Type B pancreatic cell (in vitro differentiated cells): ENCODE results near the gene GET3. TPM values are rescaled to one million over a fixed set of nuclear protein-coding genes. Genes with fewer than 3 reads are reported as not detected.
A peak's percentile ranks its signal among the peaks of the same experiment; 100 is the strongest.

Experiments used
- DNase-seq: peaks from one replicate; pipeline ENCODE4 v3.0.0; 2021; ENCODE audit warnings: mixed read lengths; ENCODE audit not compliant: unreplicated experiment; ENCODE audit errors: extremely low spot score
- H3K27ac Mint-ChIP-seq: 2 replicates; pipeline ENCODE4 v1.8.0; 2021; ENCODE audit warnings: mild to moderate bottlenecking, mixed read lengths
- H3K27me3 Mint-ChIP-seq: 2 replicates; pipeline ENCODE4 v1.8.0; 2021; ENCODE audit warnings: mixed read lengths
- H3K36me3 Mint-ChIP-seq: 2 replicates; pipeline ENCODE4 v1.8.0; 2021; ENCODE audit warnings: mixed read lengths
- H3K4me1 Mint-ChIP-seq: one replicate; pipeline ENCODE4 v1.8.0; 2021; ENCODE audit warnings: mixed read lengths; ENCODE audit not compliant: unreplicated experiment
- H3K4me3 Mint-ChIP-seq: 2 replicates; pipeline ENCODE4 v1.8.0; 2021; ENCODE audit warnings: mild to moderate bottlenecking, mixed read lengths
- H3K9me3 Mint-ChIP-seq: 2 replicates; pipeline ENCODE4 v1.8.0; 2021; ENCODE audit warnings: mixed read lengths
- total RNA-seq: library from RNA; stranded (reverse); gene quantifications from 2 replicates; pipeline ENCODE4 v1.2.1, GENCODE V29; 2021; ENCODE audit warnings: low replicate concordance
- TF ChIP-seq, protein P1 (sequence below): fragments of 200-600 bp; sonication (generic); conservative IDR thresholded peaks from 2 replicates; pipeline ENCODE4 v1.5.0; 2021; ENCODE audit warnings: antibody characterized with exemption, mild to moderate bottlenecking

GET3 gene
- total RNA-seq, 1 donor from 2014 or later: 59.6 TPM

DNA sequence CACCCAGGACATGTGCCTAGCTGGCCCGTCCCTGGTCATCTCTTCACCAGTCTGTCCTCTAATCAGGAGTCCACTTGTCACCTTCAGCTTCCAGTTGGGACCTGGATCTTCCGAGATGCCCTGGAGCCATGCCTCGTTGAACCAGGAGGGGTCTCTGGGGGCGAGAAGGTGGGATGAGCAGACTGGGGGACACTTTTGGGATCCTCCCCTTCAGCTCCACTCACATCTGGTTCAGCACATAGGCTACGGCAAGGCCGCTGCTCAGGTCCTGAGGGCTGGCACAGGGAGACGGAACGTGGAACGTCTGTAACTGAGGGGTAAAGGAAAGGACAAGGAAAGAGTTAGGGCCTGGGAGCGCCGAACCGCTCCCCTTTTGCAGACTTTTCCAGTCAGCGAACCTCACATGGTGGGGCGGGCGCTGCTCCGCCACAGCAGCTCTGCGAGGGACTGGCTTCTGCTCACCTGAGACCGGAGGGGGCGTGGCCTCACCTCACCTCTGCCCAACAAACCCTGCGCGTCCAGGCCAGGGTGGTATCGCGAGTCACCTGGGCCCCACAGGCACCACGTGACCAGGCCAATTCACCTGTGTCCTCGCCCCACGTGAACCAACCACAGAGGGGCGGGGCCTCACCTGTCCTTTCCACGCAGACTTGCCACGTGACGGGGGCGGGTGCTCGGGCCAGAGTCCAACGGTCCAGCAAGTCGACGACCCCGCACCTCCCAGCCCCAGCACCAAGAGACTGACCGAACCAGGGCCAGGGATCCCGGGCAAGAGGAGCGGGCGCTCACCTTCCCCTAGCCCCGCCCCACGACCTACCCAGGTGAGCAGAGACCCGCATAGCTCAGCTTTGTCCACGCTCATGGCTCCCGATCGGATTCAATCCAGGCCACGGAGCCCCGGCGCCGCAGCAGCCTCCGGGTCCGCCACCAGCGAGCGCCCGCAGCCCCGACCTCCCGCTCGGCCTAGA, 37.6 kb downstream of the GET3 start, which contains the start of gene HOOK2:
Gene HOOK2, minus strand, starts transcription at position 965 of the 968 bp plus-strand sequence. Its CDS starts 103 bp downstream, at position 862.
- peak; percentile 88 for DNase-seq
- peak within 1 kb of the TSS; percentile 91 for H3K4me3 Mint-ChIP-seq
- TF ChIP-seq, protein P1, sequence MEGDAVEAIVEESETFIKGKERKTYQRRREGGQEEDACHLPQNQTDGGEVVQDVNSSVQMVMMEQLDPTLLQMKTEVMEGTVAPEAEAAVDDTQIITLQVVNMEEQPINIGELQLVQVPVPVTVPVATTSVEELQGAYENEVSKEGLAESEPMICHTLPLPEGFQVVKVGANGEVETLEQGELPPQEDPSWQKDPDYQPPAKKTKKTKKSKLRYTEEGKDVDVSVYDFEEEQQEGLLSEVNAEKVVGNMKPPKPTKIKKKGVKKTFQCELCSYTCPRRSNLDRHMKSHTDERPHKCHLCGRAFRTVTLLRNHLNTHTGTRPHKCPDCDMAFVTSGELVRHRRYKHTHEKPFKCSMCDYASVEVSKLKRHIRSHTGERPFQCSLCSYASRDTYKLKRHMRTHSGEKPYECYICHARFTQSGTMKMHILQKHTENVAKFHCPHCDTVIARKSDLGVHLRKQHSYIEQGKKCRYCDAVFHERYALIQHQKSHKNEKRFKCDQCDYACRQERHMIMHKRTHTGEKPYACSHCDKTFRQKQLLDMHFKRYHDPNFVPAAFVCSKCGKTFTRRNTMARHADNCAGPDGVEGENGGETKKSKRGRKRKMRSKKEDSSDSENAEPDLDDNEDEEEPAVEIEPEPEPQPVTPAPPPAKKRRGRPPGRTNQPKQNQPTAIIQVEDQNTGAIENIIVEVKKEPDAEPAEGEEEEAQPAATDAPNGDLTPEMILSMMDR: no peak
- H3K4me1 Mint-ChIP-seq: peaks cover 19% of the 10 kb centered on the region
- H3K36me3 Mint-ChIP-seq: no peaks in the 10 kb centered on the region
- H3K27me3 Mint-ChIP-seq: peaks cover 5% of the 10 kb centered on the region
- no peaks in the 10 kb centered on the region for H3K9me3 Mint-ChIP-seq
- H3K27ac Mint-ChIP-seq: peak within 1 kb of the TSS; percentile 86

DNA sequence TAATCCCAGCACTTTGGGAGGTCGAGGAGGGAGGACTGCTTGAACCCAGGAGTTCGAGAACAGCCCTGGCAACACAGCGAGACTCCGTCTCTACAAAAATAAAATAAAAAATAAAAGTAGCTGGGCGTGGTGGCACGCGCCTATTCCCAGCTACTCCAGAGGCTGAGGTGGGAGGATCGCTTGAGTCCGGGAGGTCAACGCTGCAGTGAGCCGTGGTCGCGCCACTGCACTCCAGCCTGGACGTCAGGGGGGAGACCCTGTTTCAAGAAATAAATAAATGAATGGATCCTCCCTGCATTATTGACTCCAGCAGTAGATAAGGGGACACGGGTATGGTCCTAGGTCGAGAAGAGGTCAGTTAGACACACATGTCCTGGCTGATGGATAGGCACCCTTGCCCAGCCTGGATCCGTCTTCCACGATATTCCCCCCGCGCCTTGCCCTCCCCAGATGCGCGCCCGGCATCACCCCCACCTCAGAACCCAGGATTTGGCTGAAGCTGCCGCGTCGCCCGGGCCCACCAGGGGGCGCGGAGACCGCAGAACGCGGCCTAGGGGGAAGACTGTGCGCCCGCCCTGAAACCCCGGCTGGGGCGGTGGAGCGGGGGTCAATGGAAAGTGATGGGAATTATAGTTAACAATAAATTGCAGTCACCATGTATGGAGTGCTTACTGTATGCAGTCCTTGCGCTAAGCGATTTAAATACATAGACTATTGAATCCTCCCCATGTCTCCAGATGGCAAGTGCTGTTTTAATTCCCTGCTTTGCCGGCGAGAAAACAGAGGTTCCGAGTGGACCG, 40.1 kb downstream of the GET3 start:
- Mint-ChIP-seq H3K36me3 (no peaks in the 10 kb centered on the region), H3K27me3 (peaks cover 5% of the 10 kb centered on the region), H3K4me1 (peaks cover 23% of the 10 kb centered on the region), H3K4me3 (peak overlapping the region; percentile 89), H3K9me3 (no peaks in the 10 kb centered on the region), H3K27ac (no peak overlapping the region)
- DNase-seq: peak; percentile 89
- TF ChIP-seq, protein P1: peak; percentile 98

DNA sequence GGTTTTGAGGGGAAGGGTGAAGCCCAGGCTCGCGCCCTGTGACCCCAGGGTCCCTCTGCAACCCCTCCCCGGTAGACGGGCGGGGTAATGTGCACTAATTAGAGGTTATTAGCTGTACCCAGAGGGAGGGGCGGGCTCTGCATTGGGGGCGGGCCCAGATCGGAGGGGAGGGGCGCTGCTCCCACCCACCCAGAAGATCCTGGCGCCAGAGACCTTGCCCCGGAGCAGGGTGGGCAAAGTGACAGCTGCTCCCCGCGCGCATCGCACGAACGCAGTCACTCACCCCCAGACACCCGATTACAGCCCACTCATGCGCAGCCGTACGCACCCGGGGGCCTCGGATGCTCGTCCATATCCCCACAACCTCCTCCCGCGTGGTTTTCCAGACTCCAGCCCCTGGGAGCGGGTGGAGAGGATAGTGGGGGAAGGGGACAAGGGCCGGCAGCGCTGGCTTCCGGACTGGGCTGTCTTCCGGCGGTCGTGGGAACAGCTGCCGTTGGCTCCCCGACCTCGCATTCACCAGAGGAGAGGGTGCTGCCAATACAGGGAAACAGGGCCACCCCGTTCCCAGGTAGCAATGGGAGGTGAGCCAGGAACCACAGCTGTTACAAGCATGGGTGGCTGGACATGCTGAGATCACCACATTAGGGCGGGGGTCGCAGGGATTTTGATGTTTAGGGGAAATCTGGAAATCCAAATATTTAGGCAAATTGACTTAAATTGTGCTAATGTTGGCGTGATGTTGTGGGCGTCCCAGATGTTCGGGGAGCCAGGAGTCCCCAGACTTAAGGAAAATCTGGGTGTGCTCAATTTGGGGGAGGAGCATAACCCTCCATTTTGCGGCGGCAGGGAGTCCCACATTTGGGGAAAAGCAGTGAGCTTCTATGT, 41.0 kb downstream of the GET3 start:
- DNase-seq: no peak
- H3K9me3 Mint-ChIP-seq: no peaks in the 10 kb centered on the region
- TF ChIP-seq, protein P1: no peak

DNA sequence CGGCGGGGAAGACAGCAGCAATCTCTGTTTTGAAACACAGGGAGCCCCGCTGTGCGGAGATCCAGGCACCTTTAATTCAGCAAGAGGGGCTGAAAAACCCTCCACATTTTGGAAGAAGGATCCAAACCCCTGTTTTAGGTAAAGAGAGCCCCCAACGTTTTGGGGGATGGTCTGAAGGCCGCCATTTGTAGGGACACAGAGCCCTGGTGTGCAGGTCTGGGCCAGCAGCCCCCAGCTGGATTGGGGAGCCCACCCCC, 41.5 kb downstream of the GET3 start:
- peaks cover 20% of the 10 kb centered on the region for H3K4me1 Mint-ChIP-seq
- no peak for DNase-seq
- H3K9me3 Mint-ChIP-seq: no peaks in the 10 kb centered on the region
- TF ChIP-seq, protein P1: no peak
- H3K27me3 Mint-ChIP-seq: peaks cover 5% of the 10 kb centered on the region
- H3K27ac Mint-ChIP-seq: peak overlapping the region; percentile 66
- no peaks in the 10 kb centered on the region for H3K36me3 Mint-ChIP-seq
- peak overlapping the region; percentile 89 for H3K4me3 Mint-ChIP-seq

More for the DNA sequence above, 41.0 kb downstream of the GET3 start:
- H3K36me3 Mint-ChIP-seq: no peaks in the 10 kb centered on the region
- peaks cover 23% of the 10 kb centered on the region for H3K4me1 Mint-ChIP-seq
- peaks cover 5% of the 10 kb centered on the region for H3K27me3 Mint-ChIP-seq
- H3K4me3 Mint-ChIP-seq: peak overlapping the region; percentile 89
- peak overlapping the region; percentile 66 for H3K27ac Mint-ChIP-seq
